ENCODE results near the gene EFHC1. TPM values are rescaled to one million over a fixed set of nuclear protein-coding genes. Genes with fewer than 3 reads are reported as not detected.

Gene EFHC1
- total and polyA plus RNA-seq, 12 donors = 3.3 to 14.3 (median 5.8) TPM

- WGBS, 2 donors = 52 to 59% methylated on average over 11 of the region's 11 CpGs
- Histone ChIP-seq H3K4me3 (no peak overlapping the region), H3K9me3 (no peaks in the 10 kb centered on the region), H3K36me3 (no peaks in the 10 kb centered on the region), H3K4me1 (peaks cover 2 to 62% (median 35%) of the 10 kb centered on the region in 9 donors), H3K27me3 (no peaks in the 10 kb centered on the region), H3K27ac (peak overlapping the region in 8 of 10 donors; percentile 2 to 61 (median 34))
- intact Hi-C loops (cut with DNase I) = no loop called here
- ATAC-seq (peak in 7 of 8 donors; percentile 9 to 53 (median 41)), DNase-seq (no peak)
- no peak for TF ChIP-seq CTCF (IDR thresholded peaks at IDR 0.05)
Observed at GRCh38 chr6:52557389-52558265, 137.5 kb downstream of the EFHC1 start.

DNA sequence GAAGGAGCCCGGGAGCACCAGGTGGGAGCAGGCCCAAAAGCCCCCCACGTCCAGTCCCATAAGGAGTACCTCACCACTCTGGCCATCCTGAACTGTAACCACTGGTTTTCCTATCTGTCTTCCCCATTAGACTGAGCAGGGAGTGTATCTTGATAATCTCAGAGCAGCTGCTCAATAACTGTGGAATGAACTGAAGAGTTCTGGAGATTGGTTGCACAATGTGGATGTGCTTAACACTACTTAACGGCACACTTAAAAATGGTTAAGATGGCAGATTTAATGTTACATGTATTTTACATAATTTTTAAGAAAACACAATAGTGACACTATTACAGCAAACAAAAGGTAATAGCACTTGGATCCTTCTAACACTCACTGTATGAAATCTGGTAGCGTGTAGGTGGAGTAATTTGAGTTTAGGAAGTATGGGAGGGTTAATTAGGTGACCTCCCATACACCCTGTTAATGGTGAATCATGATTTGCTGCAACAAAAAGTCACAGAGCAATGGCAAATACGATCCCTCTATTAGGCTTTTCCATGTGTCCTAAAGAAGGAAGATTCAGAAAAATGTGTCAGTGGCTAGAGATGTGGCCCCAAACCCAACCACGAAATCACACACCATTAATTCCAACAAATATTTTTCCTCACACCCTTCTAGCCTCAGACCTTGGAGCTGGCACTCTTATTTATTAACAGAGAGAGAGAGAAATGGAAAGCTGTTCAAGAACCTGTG is 138.3 kb downstream of the EFHC1 start:
- Histone ChIP-seq H3K27me3 (no peaks in the 10 kb centered on the region), H3K4me1 (peaks cover 2 to 66% (median 39%) of the 10 kb centered on the region in 9 donors), H3K4me3 (no peak overlapping the region), H3K27ac (peak overlapping the region in 7 of 10 donors; percentile 2 to 61 (median 41)), H3K36me3 (no peaks in the 10 kb centered on the region), H3K9me3 (no peaks in the 10 kb centered on the region)
- WGBS, 2 donors = 74 to 76% methylated on average over 6 of the region's 6 CpGs
- TF ChIP-seq CTCF (IDR thresholded peaks at IDR 0.05) = no peak
- ATAC-seq (peak in 4 of 8 donors; percentile 24 to 47 (median 36)), DNase-seq (no peak)
- intact Hi-C loops (cut with DNase I) = no loop called here

DNA sequence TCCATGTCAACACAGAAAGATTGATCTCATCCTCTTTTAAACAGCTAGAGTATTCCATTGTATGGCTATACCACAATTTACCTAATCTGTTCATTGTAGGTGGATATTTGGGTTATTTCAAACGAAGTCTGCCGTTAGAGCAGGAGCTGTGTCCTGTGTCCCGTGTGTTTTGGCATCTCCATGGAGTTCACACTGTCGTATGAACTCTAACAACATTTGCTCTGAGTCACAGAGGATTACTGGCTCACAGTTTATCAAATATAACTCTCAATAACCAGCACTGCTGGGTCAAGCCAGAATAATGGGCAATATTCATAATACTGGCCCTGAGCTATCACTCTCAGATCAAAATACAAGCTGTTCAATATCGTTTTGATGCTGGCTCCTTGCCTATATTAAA is 140.3 kb downstream of the EFHC1 start:
- Histone ChIP-seq H3K27me3 (no peaks in the 10 kb centered on the region), H3K36me3 (no peaks in the 10 kb centered on the region), H3K9me3 (no peaks in the 10 kb centered on the region), H3K4me1 (peaks cover 2 to 84% (median 47%) of the 10 kb centered on the region in 9 donors), H3K4me3 (no peak overlapping the region), H3K27ac (peak overlapping the region in 1 of 10 donors; percentile 29)
- 33 to 40% methylated on average over 5 of the region's 5 CpGs for WGBS, 2 donors
- TF ChIP-seq CTCF (IDR thresholded peaks at IDR 0.05) = no peak
- ATAC-seq (peak in 2 of 8 donors; percentile 28 to 70), DNase-seq (no peak)
- intact Hi-C loops (cut with DNase I) = no loop called here

DNA sequence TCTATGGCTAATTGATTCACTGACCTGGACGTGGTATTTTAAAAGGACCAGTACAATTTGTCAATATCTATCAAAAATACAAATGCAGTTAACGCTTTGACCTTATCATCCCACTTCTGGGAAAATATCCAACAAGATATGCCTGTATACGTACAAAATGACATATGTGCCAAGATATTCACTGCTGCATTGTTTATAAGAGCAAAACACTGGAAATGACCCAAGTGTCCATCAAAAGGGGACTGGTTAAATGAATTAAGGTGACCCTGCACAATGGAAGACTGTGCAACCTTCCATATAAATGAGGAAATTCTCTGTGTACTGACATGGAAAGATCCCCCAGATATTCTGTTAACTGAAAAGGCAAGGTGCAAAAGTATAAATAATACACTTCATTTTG is 142.8 kb downstream of the EFHC1 start:
- no peak for DNase-seq
- Histone ChIP-seq H3K27ac (no peak overlapping the region), H3K4me3 (no peak overlapping the region), H3K9me3 (no peaks in the 10 kb centered on the region), H3K4me1 (peaks cover 6 to 85% (median 53%) of the 10 kb centered on the region in 9 donors), H3K27me3 (no peaks in the 10 kb centered on the region), H3K36me3 (no peaks in the 10 kb centered on the region)
- 18 to 19% methylated on average over 3 of the region's 3 CpGs for WGBS, 2 donors
- no peak for TF ChIP-seq CTCF (IDR thresholded peaks at IDR 0.05)
- ATAC-seq = no peak
- intact Hi-C loops (cut with DNase I) = no loop called here
